ENCODE results near the gene RSPH4A.

GRCh38 chr6:116666869-116667268, 50.6 kb downstream of the RSPH4A start:
- TF ChIP-seq TAF1 (IDR thresholded peaks at IDR 0.05; ENCODE audit: borderline replicate concordance, insufficient read depth, low read length) (no peak), POLR2AphosphoS5 (IDR thresholded peaks at IDR 0.05; ENCODE audit: low read depth, low read length) (no peak), REST (IDR thresholded peaks at IDR 0.05; ENCODE audit: insufficient read depth in 1 of 2, low read depth in 2 of 2, low read length in 2 of 2) (no peak), SIN3A (IDR thresholded peaks at IDR 0.05; ENCODE audit: borderline replicate concordance, insufficient read depth, low read length) (no peak)

All from PFSK-1 (cell line).